ENCODE measurements around the gene TIAL1. TPM values are rescaled to one million over a fixed set of nuclear protein-coding genes. Genes with fewer than 3 reads are reported as not detected.

TIAL1 gene
- total RNA-seq, 1 experiment from 2014 or later = 220 TPM

DNA sequence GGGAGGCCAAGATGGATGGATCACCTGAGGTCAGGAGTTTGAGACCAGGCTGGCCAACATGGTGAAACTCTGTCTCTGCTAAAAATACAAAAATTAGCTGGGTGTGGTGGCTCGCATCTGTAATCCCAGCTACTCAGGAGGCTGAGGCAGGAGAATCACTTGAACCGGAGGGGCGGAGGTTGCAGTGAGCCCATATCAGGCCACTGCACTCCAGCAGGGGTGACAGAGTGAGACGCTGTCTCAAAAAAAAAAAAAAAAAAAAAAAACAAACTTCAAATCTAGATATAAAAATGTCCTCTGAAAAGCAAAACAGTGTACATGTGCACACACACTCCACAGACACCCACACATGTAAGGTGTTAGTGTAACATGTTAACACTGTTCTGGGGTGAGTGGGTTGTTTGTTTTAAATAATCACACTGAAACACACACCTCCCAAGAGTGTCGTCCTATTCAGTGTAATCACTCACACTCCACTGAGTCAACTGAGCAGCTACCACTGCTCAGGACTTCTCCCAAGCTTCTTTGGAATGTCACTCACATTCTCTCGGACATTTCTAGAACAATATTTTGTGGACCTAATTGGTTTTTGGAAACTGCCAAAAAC lies 41.5 kb downstream of the TIAL1 start:
- Histone ChIP-seq H3K9me3 (ENCODE audit: control insufficient read depth in 1 of 2, insufficient read depth in 1 of 2, low read depth in 1 of 2, low read length in 2 of 2) (no peaks in the 10 kb centered on the region), H3K79me2 (ENCODE audit: insufficient read depth, low read length) (no peaks in the 10 kb centered on the region), H3K27ac (ENCODE audit: low read depth, low read length) (no peak overlapping the region), H4K20me1 (ENCODE audit: insufficient read depth) (no peaks in the 10 kb centered on the region), H3K4me2 (ENCODE audit: low read length) (no peak overlapping the region), H3K4me1 (ENCODE audit: control insufficient read depth in 1 of 2, insufficient read depth in 2 of 2, low read length in 2 of 2) (no peaks in the 10 kb centered on the region), H2AFZ (ENCODE audit: low read depth, low read length, poor library complexity, severe bottlenecking) (no peak overlapping the region), H3K9me2 (ENCODE audit: insufficient read depth) (no peaks in the 10 kb centered on the region), H3K4me3 (replicated peaks in 1 of 2; ENCODE audit: low read depth in 1 of 2, low read length in 2 of 2) (no peak overlapping the region), H3K36me3 (ENCODE audit: control insufficient read depth in 1 of 2, insufficient read depth in 2 of 2, low read length in 2 of 2) (no peaks in the 10 kb centered on the region), H3K9ac (ENCODE audit: low read length) (no peak overlapping the region), H3K27me3 (ENCODE audit: insufficient read depth, low read length) (0 out of 2 replicates have a peak, but pooled peaks cover 4% of the 10 kb centered on the region)
- no peak; the same call in 1 of the 2 replicates for ATAC-seq
- no TSS peak for BruUV-seq (replicated peaks)
- ChIA-PET POLR2A (no interaction called here), RAD21 (ENCODE audit: low non-redundant PET in 1 of 2, low total read pairs in 2 of 2, uncharacterized antibody in 2 of 2, unreplicated experiment in 2 of 2) (no interaction called here), CTCF (interaction anchor here (0.6 to 0.7 kb wide), 4 partner anchors 12 to 417 kb away, joined by 3 to 6 read pairs (median 4); no protein-coding TSS in a partner anchor)
- DNase-seq (ENCODE audit: low read depth, low spot score) = no peak
- intact Hi-C loops (cut with micrococcal nuclease) = no loop called here
- TF ChIP-seq SRF (IDR thresholded peaks at IDR 0.05; ENCODE audit: low read depth) = no peak
- TF ChIP-seq FOSL1 (IDR thresholded peaks at IDR 0.05; ENCODE audit: low read depth) = no peak
- TF ChIP-seq POLR2A (IDR thresholded peaks at IDR 0.05; ENCODE audit: borderline replicate concordance, extremely low read depth, insufficient read depth, insufficient read length) = no peak
- no peak for TF ChIP-seq CBX3 (IDR thresholded peaks at IDR 0.05; ENCODE audit: low read depth)
- TF ChIP-seq, protein P1, sequence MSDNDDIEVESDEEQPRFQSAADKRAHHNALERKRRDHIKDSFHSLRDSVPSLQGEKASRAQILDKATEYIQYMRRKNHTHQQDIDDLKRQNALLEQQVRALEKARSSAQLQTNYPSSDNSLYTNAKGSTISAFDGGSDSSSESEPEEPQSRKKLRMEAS (IDR thresholded peaks at IDR 0.05) = no peak
- TF ChIP-seq ZFX (IDR thresholded peaks at IDR 0.05) = no peak
- TF ChIP-seq, protein P2, sequence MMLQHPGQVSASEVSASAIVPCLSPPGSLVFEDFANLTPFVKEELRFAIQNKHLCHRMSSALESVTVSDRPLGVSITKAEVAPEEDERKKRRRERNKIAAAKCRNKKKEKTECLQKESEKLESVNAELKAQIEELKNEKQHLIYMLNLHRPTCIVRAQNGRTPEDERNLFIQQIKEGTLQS (IDR thresholded peaks at IDR 0.05) = no peak
- TF ChIP-seq, protein P3, sequence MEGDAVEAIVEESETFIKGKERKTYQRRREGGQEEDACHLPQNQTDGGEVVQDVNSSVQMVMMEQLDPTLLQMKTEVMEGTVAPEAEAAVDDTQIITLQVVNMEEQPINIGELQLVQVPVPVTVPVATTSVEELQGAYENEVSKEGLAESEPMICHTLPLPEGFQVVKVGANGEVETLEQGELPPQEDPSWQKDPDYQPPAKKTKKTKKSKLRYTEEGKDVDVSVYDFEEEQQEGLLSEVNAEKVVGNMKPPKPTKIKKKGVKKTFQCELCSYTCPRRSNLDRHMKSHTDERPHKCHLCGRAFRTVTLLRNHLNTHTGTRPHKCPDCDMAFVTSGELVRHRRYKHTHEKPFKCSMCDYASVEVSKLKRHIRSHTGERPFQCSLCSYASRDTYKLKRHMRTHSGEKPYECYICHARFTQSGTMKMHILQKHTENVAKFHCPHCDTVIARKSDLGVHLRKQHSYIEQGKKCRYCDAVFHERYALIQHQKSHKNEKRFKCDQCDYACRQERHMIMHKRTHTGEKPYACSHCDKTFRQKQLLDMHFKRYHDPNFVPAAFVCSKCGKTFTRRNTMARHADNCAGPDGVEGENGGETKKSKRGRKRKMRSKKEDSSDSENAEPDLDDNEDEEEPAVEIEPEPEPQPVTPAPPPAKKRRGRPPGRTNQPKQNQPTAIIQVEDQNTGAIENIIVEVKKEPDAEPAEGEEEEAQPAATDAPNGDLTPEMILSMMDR (IDR thresholded peaks at IDR 0.05 in 2 of 3, conservative IDR thresholded peaks at IDR 0.05 in 1 of 3; ENCODE audit: borderline replicate concordance in 1 of 3, insufficient read depth in 1 of 3, low read depth in 2 of 3, low read length in 2 of 3) = no peak
- TF ChIP-seq YY1 (IDR thresholded peaks at IDR 0.05; ENCODE audit: extremely low read depth, insufficient replicate concordance, low read depth, low read length) = no peak
- TF ChIP-seq JUND (IDR thresholded peaks at IDR 0.05) = no peak
- no peak for TF ChIP-seq EZH2 (IDR thresholded peaks at IDR 0.05)
- no peak for TF ChIP-seq RAD21 (IDR thresholded peaks at IDR 0.05; ENCODE audit: low read depth)
- TF ChIP-seq TCF7L2 (IDR thresholded peaks at IDR 0.05; ENCODE audit: borderline replicate concordance, extremely low read depth, insufficient read depth, insufficient read length) = no peak
- TF ChIP-seq SP1 (IDR thresholded peaks at IDR 0.05; ENCODE audit: low read depth) = no peak
- TF ChIP-seq CEBPB (IDR thresholded peaks at IDR 0.05; ENCODE audit: low read depth) = no peak
- no peak for TF ChIP-seq ZNF274 (IDR thresholded peaks at IDR 0.05; ENCODE audit: low read depth, low read length)
- TF ChIP-seq, protein P4, sequence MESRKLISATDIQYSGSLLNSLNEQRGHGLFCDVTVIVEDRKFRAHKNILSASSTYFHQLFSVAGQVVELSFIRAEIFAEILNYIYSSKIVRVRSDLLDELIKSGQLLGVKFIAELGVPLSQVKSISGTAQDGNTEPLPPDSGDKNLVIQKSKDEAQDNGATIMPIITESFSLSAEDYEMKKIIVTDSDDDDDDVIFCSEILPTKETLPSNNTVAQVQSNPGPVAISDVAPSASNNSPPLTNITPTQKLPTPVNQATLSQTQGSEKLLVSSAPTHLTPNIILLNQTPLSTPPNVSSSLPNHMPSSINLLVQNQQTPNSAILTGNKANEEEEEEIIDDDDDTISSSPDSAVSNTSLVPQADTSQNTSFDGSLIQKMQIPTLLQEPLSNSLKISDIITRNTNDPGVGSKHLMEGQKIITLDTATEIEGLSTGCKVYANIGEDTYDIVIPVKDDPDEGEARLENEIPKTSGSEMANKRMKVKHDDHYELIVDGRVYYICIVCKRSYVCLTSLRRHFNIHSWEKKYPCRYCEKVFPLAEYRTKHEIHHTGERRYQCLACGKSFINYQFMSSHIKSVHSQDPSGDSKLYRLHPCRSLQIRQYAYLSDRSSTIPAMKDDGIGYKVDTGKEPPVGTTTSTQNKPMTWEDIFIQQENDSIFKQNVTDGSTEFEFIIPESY (IDR thresholded peaks at IDR 0.05; ENCODE audit: extremely low read depth, insufficient replicate concordance, low read length) = no peak
- TF ChIP-seq POLR2AphosphoS5 (IDR thresholded peaks at IDR 0.05; ENCODE audit: low read depth, low read length) = no peak
- TF ChIP-seq SIN3A (IDR thresholded peaks at IDR 0.05; ENCODE audit: low read depth) = no peak
